Common myeloid progenitor, CD34-positive (primary cell): Measurements from ENCODE around the gene UBR3.
A peak's percentile ranks its signal among the peaks of the same experiment; 100 is the strongest.
"Not testable (repeated sequence)": the region's sequence is repeated elsewhere in the genome, so short reads cannot be mapped to it uniquely, and the experiment has no call there.

ENCODE experiments used
- CTCF ChIA-PET: fragments of 350-600 bp; sonication (Branson Sonifier 250); formaldehyde crosslinking; loops from one replicate; lab custom pipeline; 2021; ENCODE audit warnings: antibody characterized with exemption; lab: Charles Lee
- POLR2A ChIA-PET: fragments of 350-600 bp; sonication (Branson Sonifier 250); formaldehyde crosslinking; loops from one replicate; lab custom pipeline; 2021; ENCODE audit warnings: antibody characterized with exemption; lab: Charles Lee
- DNase-seq, 3 donors: peaks; one replicate each; pipeline versions ENCODE4 v3.0.0 to v3.0.0-alpha.2; 2013
- H3K27ac ChIP-seq, 2 experiments: 1 replicate in 1 of 2; 2 replicates in 1 of 2; pipeline ENCODE4 v1.7.0; 2013; ENCODE audit warnings: inconsistent platforms in 2 of 2, low read length in 2 of 2, mild to moderate bottlenecking in 2 of 2, low read depth in 1 of 2, moderate library complexity in 1 of 2; ENCODE audit not compliant: severe bottlenecking in 2 of 2, insufficient read depth in 1 of 2, poor library complexity in 1 of 2
- H3K27me3 ChIP-seq, 5 experiments: replicated peaks in 2 of 5; 1 replicate in 3 of 5; 2 replicates in 2 of 5; pipeline versions ENCODE4 v1.6.1 to v1.7.0; 2013; ENCODE audit warnings: low read length in 4 of 5, mild to moderate bottlenecking in 2 of 5, moderate library complexity in 2 of 5, inconsistent platforms in 1 of 5; ENCODE audit not compliant: insufficient read depth in 5 of 5, control insufficient read depth in 4 of 5
- H3K36me3 ChIP-seq, 4 experiments: 1 replicate in 2 of 4; 2 replicates in 2 of 4; pipeline versions ENCODE4 v1.6.1 to v1.7.0; 2013; ENCODE audit warnings: low read length in 3 of 4, control low read depth in 1 of 4, mild to moderate bottlenecking in 1 of 4; ENCODE audit not compliant: control insufficient read depth in 4 of 4, insufficient read depth in 4 of 4
- H3K4me1 ChIP-seq, 4 experiments: 1 replicate in 3 of 4; 2 replicates in 1 of 4; pipeline versions ENCODE4 v1.6.1 to v1.7.1; 2013; ENCODE audit warnings: low read length in 3 of 4, mild to moderate bottlenecking in 3 of 4, control low read depth in 1 of 4, inconsistent platforms in 1 of 4, moderate library complexity in 1 of 4; ENCODE audit not compliant: control insufficient read depth in 4 of 4, insufficient read depth in 4 of 4; ENCODE audit errors: control extremely low read depth in 1 of 4
- H3K4me3 ChIP-seq, 7 experiments: 1 replicate in 4 of 7; 2 replicates in 3 of 7; pipeline versions ENCODE4 v1.5.1 to v1.7.0; 2013; ENCODE audit warnings: mild to moderate bottlenecking in 7 of 7, low read length in 6 of 7, moderate library complexity in 6 of 7, inconsistent platforms in 2 of 7, low read depth in 2 of 7, control low read depth in 1 of 7; ENCODE audit not compliant: insufficient read depth in 4 of 7, control insufficient read depth in 1 of 7; ENCODE audit errors: extremely low read depth in 1 of 7
- H3K9me3 ChIP-seq, 5 experiments: 1 replicate in 4 of 5; 2 replicates in 1 of 5; pipeline versions ENCODE4 v1.6.1 to v1.7.1; 2013; ENCODE audit warnings: low read length in 4 of 5, mild to moderate bottlenecking in 2 of 5, inconsistent platforms in 1 of 5, low read depth in 1 of 5, moderate library complexity in 1 of 5; ENCODE audit not compliant: control insufficient read depth in 4 of 5, insufficient read depth in 2 of 5; ENCODE audit errors: control extremely low read depth in 1 of 5
- WGBS: methylation state at CpG from one replicate; pipeline ENCODE4 v1.1.5; 2013; ENCODE audit not compliant: insufficient coverage; 5-methylcytosine and 5-hydroxymethylcytosine counted together

Gene UBR3

GRCh38 chr2:169815849-169816248 lies 11.4 kb upstream of the UBR3 start:
- H3K4me3 ChIP-seq, result no peak overlapping the region
- H3K27ac ChIP-seq, result no peak overlapping the region
- H3K4me1 ChIP-seq, result peaks cover 0 to 3% (median 0%) of the 10 kb centered on the region in 4 experiments
- CTCF ChIA-PET, result interaction anchor here (1.2 to 2.4 kb wide), 4 partner anchors 9 to 116 kb away, joined by 3 to 12 read pairs (median 4); partner anchors contain the start of gene METTL5
- POLR2A ChIA-PET, result interaction anchor here (0.5 kb wide), 1 partner anchor 251 kb away, joined by 3 read pairs; no protein-coding TSS in a partner anchor
- H3K9me3 ChIP-seq, result peaks cover 0 to 2% (median 0%) of the 10 kb centered on the region in 5 experiments
- WGBS, result no CpG with 5 or more reads among the region's 1 CpG
- DNase-seq, result no peak
- no peaks in the 10 kb centered on the region for H3K27me3 ChIP-seq
- H3K36me3 ChIP-seq, result peaks cover 18 to 73% (median 44%) of the 10 kb centered on the region in 4 experiments

- H3K9me3 ChIP-seq, DNase-seq, H3K4me1 ChIP-seq, H3K4me3 ChIP-seq, H3K27me3 ChIP-seq, POLR2A ChIA-PET, H3K27ac ChIP-seq: not testable (repeated sequence)
- CTCF ChIA-PET, result interaction anchor here (0.6 to 1.3 kb wide), 2 partner anchors 14 to 1239 kb away, joined by 4 to 5 read pairs; no protein-coding TSS in a partner anchor
- H3K36me3 ChIP-seq, result peaks cover 17 to 69% (median 39%) of the 10 kb centered on the region in 4 experiments
These were observed 10.3 kb upstream of the UBR3 start for GRCh38 chr2:169816961-169817360.

GRCh38 chr2:169817369-169817768 lies 9.9 kb upstream of the UBR3 start:
- H3K27me3 ChIP-seq, H3K27ac ChIP-seq, DNase-seq, POLR2A ChIA-PET, H3K4me1 ChIP-seq, H3K4me3 ChIP-seq, H3K9me3 ChIP-seq: not testable (repeated sequence)
- H3K36me3 ChIP-seq, result peaks cover 14 to 65% (median 35%) of the 10 kb centered on the region in 4 experiments
- CTCF ChIA-PET, result interaction anchor here (0.6 kb wide), 1 partner anchor 1240 kb away, joined by 4 read pairs; no protein-coding TSS in a partner anchor
- WGBS, result 100% methylated on average over 1 of the region's 6 CpGs

- POLR2A ChIA-PET, result interaction anchor here (0.6 kb wide), 1 partner anchor 294 kb away, joined by 3 read pairs; no protein-coding TSS in a partner anchor
- CTCF ChIA-PET, result interaction anchor here (0.8 kb wide), 1 partner anchor 59 kb away, joined by 3 read pairs; no protein-coding TSS in a partner anchor
- peaks cover 0 to 11% (median 5%) of the 10 kb centered on the region in 4 experiments for H3K4me1 ChIP-seq
These were observed 9.0 kb upstream of the UBR3 start for GRCh38 chr2:169818241-169818640.

GRCh38 chr2:169819106-169819505 lies 8.1 kb upstream of the UBR3 start:
- H3K4me1 ChIP-seq, result peaks cover 3 to 19% (median 13%) of the 10 kb centered on the region in 4 experiments
- H3K36me3 ChIP-seq, result peaks cover 11 to 53% (median 30%) of the 10 kb centered on the region in 4 experiments
- peaks cover 0 to 2% (median 0%) of the 10 kb centered on the region in 5 experiments for H3K9me3 ChIP-seq
- H3K27me3 ChIP-seq, result no peaks in the 10 kb centered on the region
- WGBS, result 100% methylated on average over 1 of the region's 1 CpG
- CTCF ChIA-PET, result interaction anchor here (0.7 to 1.0 kb wide), 4 partner anchors 8 to 58 kb away, joined by 3 to 4 read pairs (median 3); partner anchors contain the start of gene UBR3
- DNase-seq, result no peak
- POLR2A ChIA-PET, result no interaction called here
- H3K4me3 ChIP-seq, result no peak overlapping the region
- H3K27ac ChIP-seq, result peak overlapping the region in 1 of 2 experiments; percentile 1

More at GRCh38 chr2:169818241-169818640, 9.0 kb upstream of the UBR3 start:
- H3K27me3 ChIP-seq, result no peaks in the 10 kb centered on the region
- DNase-seq, result no peak
- peaks cover 0 to 2% (median 0%) of the 10 kb centered on the region in 5 experiments for H3K9me3 ChIP-seq
- peaks cover 11 to 61% (median 31%) of the 10 kb centered on the region in 4 experiments for H3K36me3 ChIP-seq
- no peak overlapping the region for H3K4me3 ChIP-seq
- no peak overlapping the region for H3K27ac ChIP-seq

- CTCF ChIA-PET, result not testable (repeated sequence)
- WGBS, result 100% methylated on average over 4 of the region's 7 CpGs
- peak in 2 of 3 donors; percentile 27 to 31 for DNase-seq
These were observed 7.2 kb upstream of the UBR3 start for GRCh38 chr2:169820101-169820500.

GRCh38 chr2:169822036-169822435 lies 5.2 kb upstream of the UBR3 start:
- no peak for DNase-seq
- ChIA-PET POLR2A (no interaction called here), CTCF (interaction anchor here (1.0 kb wide), 1 partner anchor 10 kb away, joined by 4 read pairs; no protein-coding TSS in a partner anchor)
- Histone ChIP-seq H3K4me3 (no peak overlapping the region), H3K27me3 (no peaks in the 10 kb centered on the region), H3K36me3 (peaks cover 7 to 29% (median 19%) of the 10 kb centered on the region in 4 experiments), H3K4me1 (peaks cover 3 to 32% (median 20%) of the 10 kb centered on the region in 4 experiments), H3K9me3 (no peaks in the 10 kb centered on the region), H3K27ac (peak overlapping the region in 1 of 2 experiments; percentile 1)
- no CpG with 5 or more reads among the region's 3 CpGs for WGBS

More at GRCh38 chr2:169820101-169820500, 7.2 kb upstream of the UBR3 start:
- H3K36me3 ChIP-seq, result peaks cover 11 to 44% (median 27%) of the 10 kb centered on the region in 4 experiments
- H3K9me3 ChIP-seq, H3K27ac ChIP-seq, H3K4me3 ChIP-seq, POLR2A ChIA-PET, H3K27me3 ChIP-seq: not testable (repeated sequence)
- peaks cover 3 to 26% (median 20%) of the 10 kb centered on the region in 4 experiments for H3K4me1 ChIP-seq
